Heart left ventricle (tissue), 16 donors: ENCODE results near the gene ARFRP1. TPM values are rescaled to one million over a fixed set of nuclear protein-coding genes. Genes with fewer than 3 reads are reported as not detected.

Source experiments
- ATAC-seq, 4 donors: fragments of 200-7000 bp; cut with Tn5 transposase; one replicate each; pipeline ENCODE4 v1.9.1; 2020 to 2022; ENCODE audit warnings: moderate library complexity in 4 of 4, mild to moderate bottlenecking in 3 of 4, moderate number of reproducible peaks in 1 of 4
- DNase-seq, 5 donors: peaks; one replicate each; pipeline ENCODE4 v3.0.0-alpha.2; 2020
- H3K27ac ChIP-seq, 12 donors: fragments of 200-600 bp; sonication (generic) in 4 of 12; one replicate each; pipeline versions ENCODE4 v1.5.0 to v1.8.0; 2016 to 2022; ENCODE audit warnings: mild to moderate bottlenecking in 2 of 12
- H3K27me3 ChIP-seq, 9 donors: fragments of 200-600 bp; sonication (generic) in 2 of 9; one replicate each; pipeline versions ENCODE4 v1.5.1 to v1.8.0; 2016 to 2022; ENCODE audit warnings: mild to moderate bottlenecking in 3 of 9
- H3K36me3 ChIP-seq, 9 donors: fragments of 200-600 bp; sonication (generic) in 2 of 9; one replicate each; pipeline versions ENCODE4 v1.5.0 to v1.8.0; 2018 to 2022; ENCODE audit warnings: mild to moderate bottlenecking in 2 of 9
- H3K4me1 ChIP-seq, 12 donors: fragments of 200-600 bp; sonication (generic) in 4 of 12; one replicate each; pipeline versions ENCODE4 v1.5.0 to v1.8.0; 2016 to 2022; ENCODE audit warnings: mild to moderate bottlenecking in 3 of 12
- H3K4me3 ChIP-seq, 12 donors: fragments of 200-600 bp; sonication (generic) in 4 of 12; one replicate each; pipeline versions ENCODE4 v1.5.0 to v1.8.0; 2017 to 2022; ENCODE audit warnings: mild to moderate bottlenecking in 9 of 12, moderate library complexity in 4 of 12
- H3K9me3 ChIP-seq, 12 donors: fragments of 200-600 bp; sonication (generic) in 4 of 12; one replicate each; pipeline versions ENCODE4 v1.5.0 to v1.8.0; 2016 to 2022; ENCODE audit warnings: mild to moderate bottlenecking in 1 of 12
- CTCF ChIP-seq, 12 donors: fragments of 200-600 bp; sonication (generic) in 4 of 12; IDR thresholded peaks; one replicate each; pipeline versions ENCODE4 v1.5.0 to v1.8.0; 2018 to 2022; ENCODE audit warnings: antibody characterized with exemption in 12 of 12, mild to moderate bottlenecking in 5 of 12
- POLR2A ChIP-seq, 2 donors: fragments of 450-650 bp; IDR thresholded peaks; one replicate each; pipeline ENCODE4 v1.6.1; 2017; ENCODE audit warnings: antibody characterized with exemption in 2 of 2, mild to moderate bottlenecking in 2 of 2, moderate library complexity in 2 of 2
- WGBS, 4 donors: extraction: QIAGEN DNeasy Blood & Tissue Kit in 2 of 4; methylation state at CpG; one replicate each; pipeline versions ENCODE4 v1.1.5 to v1.1.7; 2013 to 2018; 5-methylcytosine and 5-hydroxymethylcytosine counted together
- intact Hi-C, 10 donors: fragments of 100-400 bp; cut with DNase I; formaldehyde crosslinking; loops; one replicate each; pipeline versions ENCODE4 v1.11.1 to v1.14.2; 2022
- polyA plus RNA-seq, 2 donors: library from polyadenylated mRNA; stranded (reverse); fragments of 200-250 nt; gene quantifications; one replicate each; pipeline ENCODE4 v1.2.3, GENCODE V29; 2013
- total RNA-seq, 9 donors: library from RNA; depleted of rRNA in 2 of 9; stranded (reverse); fragments of >200 nt in 2 of 9; fragmentation: NEBNext Ultra II Directional in 3 of 9; extraction: Animal tissue kit (Norgen Biotek cat#: 25700) in 3 of 9; gene quantifications; one replicate each; pipeline versions ENCODE4 v1.1.0 to v1.2.4, GENCODE V29; 2016 to 2023
- donor health status: ischemic (EF 13 %, LVEDD 7.1; RV severe dilation, severe dysfunction).
- donor health status: healthy with polysubstance abuse.
- donor health status: DM: no; HTN: yes; CAD: no.
- donor health status: DM: no; HTN: no; CAD: no.
- donor health status: ischemic (EF 25% LVEDD 6.9; RV normal size, moderate dysfunction).
- donor health status: ischemic (EF 25% LVEDD 5.7; RV mildly dilated, moderate dysfunction).
- donor health status: healthy.
- donor health status: DM: yes; HTN: yes; CAD: no.
- donor health status: ischemic (EF 35%, LVEDD 5.7; RV mildly dilated, moderate dysfunction).
- donor health status: nonischemic (EF 11% LVEDD 7.7; RV severe dilation, severe dysfunction).
- donor health status: DM: yes; HTN: yes; CAD: no.
- donor health status: PGD.
- donor health status: ischemic (EF 29% LVEDD 5.4; RV normal size, mild dysfunction).
- donor health status: nonischemic (EF 23%, LVEDD 6.1; RV moderate dilation, normal function).

ARFRP1 gene
- total and polyA plus RNA-seq, 11 donors: 27.3 to 47.8 (median 35.9) TPM

- TF ChIP-seq CTCF (IDR thresholded peaks at IDR 0.05): no peak
- no peak for TF ChIP-seq POLR2A (IDR thresholded peaks at IDR 0.05)
- 87 to 91% (median 89%) methylated on average over 32 to 43 of the region's 43 CpGs for WGBS, 4 donors
- ATAC-seq: no peak
- Histone ChIP-seq H3K36me3 (peaks cover 0 to 47% (median 27%) of the 10 kb centered on the region in 9 donors), H3K4me3 (no peak overlapping the region), H3K27ac (peak overlapping the region in 5 of 12 donors; percentile 60 to 89 (median 79)), H3K27me3 (no peaks in the 10 kb centered on the region), H3K4me1 (peaks cover 11 to 50% (median 36%) of the 10 kb centered on the region in 12 donors), H3K9me3 (no peaks in the 10 kb centered on the region)
- DNase-seq: peak in 2 of 5 donors; percentile 20 to 27
- intact Hi-C loops: no loop called here
Measured at GRCh38 chr20:63700199-63701050, 7.4 kb downstream of the ARFRP1 start.

GRCh38 chr20:63699466-63700198, 8.1 kb downstream of the ARFRP1 start:
- Histone ChIP-seq H3K27me3 (no peaks in the 10 kb centered on the region), H3K36me3 (peaks cover 0 to 47% (median 25%) of the 10 kb centered on the region in 9 donors), H3K9me3 (no peaks in the 10 kb centered on the region), H3K4me1 (peaks cover 11 to 51% (median 38%) of the 10 kb centered on the region in 12 donors), H3K4me3 (no peak overlapping the region), H3K27ac (peak overlapping the region in 11 of 12 donors; percentile 21 to 89 (median 50))
- WGBS, 4 donors: 81 to 89% (median 83%) methylated on average over 12 to 24 of the region's 24 CpGs
- ATAC-seq (no peak), DNase-seq (peak in 3 of 5 donors; percentile 32 to 66 (median 48))
- intact Hi-C loops: loop anchor here in 1 of 10 donors (10.0 kb wide), 1 partner anchor 275 kb away; the partner anchor contains the start of gene SAMD10
- TF ChIP-seq CTCF (IDR thresholded peaks at IDR 0.05) (no peak), POLR2A (IDR thresholded peaks at IDR 0.05) (no peak)

- 29 to 49% (median 40%) methylated on average over 4 to 19 of the region's 19 CpGs for WGBS, 4 donors
- H3K4me1 ChIP-seq: peaks cover 11 to 52% (median 38%) of the 10 kb centered on the region in 12 donors
- no peak for TF ChIP-seq CTCF (IDR thresholded peaks at IDR 0.05)
- TF ChIP-seq POLR2A (IDR thresholded peaks at IDR 0.05): no peak
- peak overlapping the region in 11 of 12 donors; percentile 21 to 89 (median 50) for H3K27ac ChIP-seq
- intact Hi-C loops: loop anchor here in 1 of 10 donors (10.0 kb wide), 1 partner anchor 276 kb away; the partner anchor contains the start of gene SAMD10
- no peak overlapping the region for H3K4me3 ChIP-seq
- H3K36me3 ChIP-seq: peaks cover 0 to 47% (median 25%) of the 10 kb centered on the region in 9 donors
- ATAC-seq (peak in 3 of 4 donors; percentile 15 to 68 (median 55)), DNase-seq (peak in 4 of 5 donors; percentile 44 to 89 (median 68))
- H3K9me3 ChIP-seq: no peaks in the 10 kb centered on the region
- no peaks in the 10 kb centered on the region for H3K27me3 ChIP-seq
Measured at GRCh38 chr20:63698739-63699465, 8.9 kb downstream of the ARFRP1 start.
